Epithelial cell of esophagus (primary cell): ENCODE measurements around the gene IGF1R.
A peak's percentile ranks its signal among the peaks of the same experiment; 100 is the strongest.
"Not testable (repeated sequence)": the region's sequence is repeated elsewhere in the genome, so short reads cannot be mapped to it uniquely, and the experiment has no call there.

Source experiments
- DNase-seq: peaks from one replicate; pipeline ENCODE4 v3.0.0; 2010; ENCODE audit warnings: low read depth
- H3K4me3 ChIP-seq: 2 replicates; pipeline ENCODE4 v1.5.1; 2011; ENCODE audit warnings: mild to moderate bottlenecking, low read length, control low read depth
- TF ChIP-seq, protein P1 (sequence below): IDR thresholded peaks from 2 replicates; pipeline ENCODE4 v1.5.1; 2011; ENCODE audit warnings: low read depth, mild to moderate bottlenecking, low read length, control low read depth, inconsistent platforms; ENCODE audit not compliant: insufficient read depth; ENCODE audit errors: missing control alignments

The IGF1R gene

DNA sequence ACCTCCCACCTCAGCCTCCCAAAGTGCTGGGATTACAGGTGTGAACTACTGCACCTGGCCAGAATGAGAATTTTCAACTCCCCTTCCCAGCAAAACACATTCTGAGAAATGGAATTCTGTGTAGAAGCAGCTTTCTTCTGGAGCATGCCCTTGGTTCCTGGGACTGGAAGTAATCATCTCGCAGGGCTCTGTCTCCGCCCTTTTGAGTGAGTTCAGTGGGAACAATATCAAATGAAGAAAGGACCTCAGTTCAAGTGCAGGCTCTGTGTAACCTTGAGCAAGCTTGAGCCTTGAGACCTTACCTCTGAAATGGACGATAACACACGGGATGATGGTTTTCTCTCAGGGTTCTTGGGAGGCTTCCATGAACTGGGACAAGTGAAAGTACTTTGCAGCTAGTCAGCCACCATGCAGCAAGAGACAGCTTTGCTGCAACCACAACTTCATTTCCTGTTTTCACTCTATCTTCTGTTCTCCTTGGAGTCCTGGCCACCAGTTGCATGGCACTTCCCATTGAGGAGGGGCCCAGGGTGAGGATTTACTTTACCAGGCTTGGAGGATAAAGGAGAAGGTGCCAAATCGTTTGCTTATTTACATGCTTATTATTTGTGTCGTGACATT lies 35.7 kb upstream of the IGF1R start:
- no peak overlapping the region for H3K4me3 ChIP-seq
- DNase-seq, result no peak
- TF ChIP-seq, protein P1, sequence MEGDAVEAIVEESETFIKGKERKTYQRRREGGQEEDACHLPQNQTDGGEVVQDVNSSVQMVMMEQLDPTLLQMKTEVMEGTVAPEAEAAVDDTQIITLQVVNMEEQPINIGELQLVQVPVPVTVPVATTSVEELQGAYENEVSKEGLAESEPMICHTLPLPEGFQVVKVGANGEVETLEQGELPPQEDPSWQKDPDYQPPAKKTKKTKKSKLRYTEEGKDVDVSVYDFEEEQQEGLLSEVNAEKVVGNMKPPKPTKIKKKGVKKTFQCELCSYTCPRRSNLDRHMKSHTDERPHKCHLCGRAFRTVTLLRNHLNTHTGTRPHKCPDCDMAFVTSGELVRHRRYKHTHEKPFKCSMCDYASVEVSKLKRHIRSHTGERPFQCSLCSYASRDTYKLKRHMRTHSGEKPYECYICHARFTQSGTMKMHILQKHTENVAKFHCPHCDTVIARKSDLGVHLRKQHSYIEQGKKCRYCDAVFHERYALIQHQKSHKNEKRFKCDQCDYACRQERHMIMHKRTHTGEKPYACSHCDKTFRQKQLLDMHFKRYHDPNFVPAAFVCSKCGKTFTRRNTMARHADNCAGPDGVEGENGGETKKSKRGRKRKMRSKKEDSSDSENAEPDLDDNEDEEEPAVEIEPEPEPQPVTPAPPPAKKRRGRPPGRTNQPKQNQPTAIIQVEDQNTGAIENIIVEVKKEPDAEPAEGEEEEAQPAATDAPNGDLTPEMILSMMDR, result no peak

DNA sequence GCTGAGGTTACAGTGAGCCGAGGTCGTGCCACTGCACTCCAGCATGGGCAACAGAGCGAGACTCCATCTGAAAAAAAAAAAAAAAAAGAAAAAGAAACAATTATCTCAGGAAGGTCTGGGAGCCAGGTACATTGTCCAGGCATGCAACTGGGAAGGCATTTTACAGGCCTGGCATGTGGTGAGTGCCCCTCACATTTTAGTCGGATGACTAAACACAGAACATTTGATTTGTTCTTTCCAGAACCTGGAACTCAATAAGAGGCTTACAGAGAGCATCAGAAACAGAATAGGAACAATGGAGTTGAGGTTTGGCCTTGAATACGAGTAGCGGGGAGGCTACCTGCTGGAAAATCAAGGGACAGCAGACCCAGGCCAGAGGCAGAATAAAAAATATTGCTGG lies 33.7 kb upstream of the IGF1R start:
- TF ChIP-seq, protein P1, result no peak
- no peak overlapping the region for H3K4me3 ChIP-seq
- DNase-seq, result peak; percentile 88

DNA sequence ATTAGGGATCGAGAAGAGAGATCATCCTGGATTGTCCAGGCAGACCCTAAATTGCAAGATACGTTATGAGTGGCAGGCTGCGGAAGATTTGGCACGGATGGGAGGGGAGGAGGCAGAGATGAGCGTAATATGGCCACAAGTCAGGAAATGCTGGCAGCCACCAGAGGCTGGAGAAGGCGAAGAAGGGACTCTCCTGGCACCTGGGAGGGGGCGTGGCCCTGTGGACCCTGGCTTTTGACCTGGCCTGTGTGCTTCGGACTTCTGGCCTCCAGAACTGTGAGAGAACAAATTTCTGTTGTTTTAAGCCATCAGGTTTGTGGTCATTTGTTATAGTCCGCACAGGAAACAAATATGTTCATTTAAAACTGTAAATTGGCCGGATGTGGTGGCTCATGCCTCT lies 31.9 kb upstream of the IGF1R start:
- TF ChIP-seq, protein P1, result no peak
- no peak for DNase-seq
- H3K4me3 ChIP-seq, result no peak overlapping the region

DNA sequence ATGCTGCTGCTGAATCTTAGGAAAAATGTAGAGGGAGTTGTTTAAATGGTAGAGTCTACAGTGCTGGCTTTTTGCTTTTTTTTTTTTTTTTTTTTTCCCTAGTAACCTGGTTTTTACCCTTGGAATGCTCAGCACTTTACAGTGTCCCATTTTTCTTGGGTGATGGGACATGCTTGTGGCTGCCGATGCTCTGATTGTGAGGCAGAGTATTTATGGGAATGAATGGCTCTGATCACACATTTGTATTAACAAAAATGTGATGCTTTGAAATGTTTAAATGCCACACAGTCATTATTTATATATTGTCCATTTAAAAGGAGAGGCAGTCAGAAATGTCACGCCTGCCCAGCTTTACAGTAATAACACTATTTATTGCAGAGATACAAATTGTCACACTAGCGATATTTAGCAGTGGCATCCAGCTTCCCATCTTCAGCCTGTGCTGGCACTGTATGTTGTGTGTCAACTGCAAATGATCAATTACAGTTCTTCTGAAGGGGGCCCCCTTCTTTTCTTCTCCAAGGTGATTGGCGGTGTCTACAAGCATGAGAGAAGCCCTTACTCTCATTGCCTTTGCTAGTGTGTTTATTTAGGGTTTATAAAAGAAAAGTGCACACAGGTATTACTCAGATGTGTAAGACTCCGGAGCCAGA lies 30.9 kb upstream of the IGF1R start:
- TF ChIP-seq, protein P1, result no peak
- no peak for DNase-seq
- H3K4me3 ChIP-seq, result no peak overlapping the region

DNA sequence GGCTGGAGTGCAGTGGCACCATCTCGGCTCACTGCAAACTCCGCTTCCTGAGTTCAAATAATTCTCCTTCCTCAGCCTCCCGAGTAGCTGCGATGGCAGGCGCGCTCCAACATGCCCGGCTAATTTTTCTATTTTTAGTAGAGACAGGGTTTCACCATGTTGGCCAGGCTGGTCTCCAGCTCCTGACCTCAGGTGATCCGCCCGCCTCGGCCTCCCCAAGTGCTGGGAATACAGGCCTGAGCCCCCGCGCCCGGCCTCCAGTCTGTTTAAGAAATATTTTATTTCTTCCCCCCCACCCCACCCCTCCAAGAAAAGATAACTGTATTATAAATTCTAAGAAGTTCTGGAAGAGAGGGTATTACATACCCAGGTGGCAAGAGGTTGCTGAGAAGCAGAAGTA lies 29.8 kb upstream of the IGF1R start:
- not testable (repeated sequence) for DNase-seq, H3K4me3 ChIP-seq

DNA sequence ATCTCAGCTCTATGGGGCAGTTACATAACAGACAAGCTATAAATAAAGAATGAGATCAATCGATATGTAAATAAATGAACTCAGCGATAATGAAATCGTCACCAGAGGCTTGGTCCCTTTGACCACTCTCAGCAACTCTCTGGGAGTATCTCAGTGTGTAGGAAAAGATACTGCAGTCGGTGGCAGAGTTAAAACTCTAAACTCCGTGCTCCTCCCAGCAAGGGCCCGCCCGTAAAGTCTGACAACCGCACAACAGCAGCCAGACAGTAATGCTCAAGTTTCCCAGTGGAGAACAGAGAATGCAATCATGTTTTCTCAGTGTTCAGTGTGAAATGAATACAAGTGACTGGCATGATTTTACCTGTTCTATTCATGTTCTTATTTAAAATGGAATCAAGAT lies 28.3 kb upstream of the IGF1R start:
- TF ChIP-seq, protein P1, result no peak
- DNase-seq, result no peak
- H3K4me3 ChIP-seq, result no peak overlapping the region

DNA sequence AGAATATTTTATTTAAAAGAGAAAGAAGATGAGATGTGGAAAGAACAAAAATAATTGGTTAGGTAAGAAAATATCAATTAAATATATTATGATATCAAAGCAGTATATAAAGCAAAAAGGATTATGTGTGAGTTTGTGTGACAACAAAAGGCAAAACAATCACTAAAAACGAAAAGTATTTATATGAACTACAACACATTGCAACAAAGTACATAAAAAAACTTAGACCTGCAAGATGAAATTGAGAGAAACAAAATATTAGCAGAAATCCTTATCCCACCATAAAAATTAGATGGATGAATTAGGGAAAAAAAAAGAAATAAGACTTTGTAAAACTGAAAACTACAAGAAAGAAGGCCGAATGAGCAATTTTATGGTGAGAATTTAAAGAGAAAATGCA lies 27.3 kb upstream of the IGF1R start:
- DNase-seq, result no peak
- TF ChIP-seq, protein P1, result no peak
- no peak overlapping the region for H3K4me3 ChIP-seq

DNA sequence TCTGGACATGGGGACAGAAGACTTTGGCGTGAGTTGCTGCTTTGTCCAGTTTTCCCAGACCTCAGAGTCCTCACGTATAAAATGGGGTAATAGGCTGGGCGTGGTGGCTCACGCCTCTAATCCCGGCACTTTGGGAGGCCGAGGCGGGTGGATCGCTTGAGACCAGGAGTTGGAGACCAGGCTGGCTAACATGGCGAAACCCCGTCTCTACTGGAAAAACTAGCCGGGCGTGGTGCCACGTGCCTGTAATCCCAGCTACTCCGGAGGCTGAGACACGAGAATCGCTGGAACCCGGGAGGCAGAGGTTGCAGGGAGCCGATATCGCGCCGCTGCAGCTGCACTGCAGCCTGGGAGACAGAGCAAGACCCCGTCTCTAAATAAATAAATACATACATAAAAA lies 22.7 kb upstream of the IGF1R start:
- TF ChIP-seq, protein P1, result no peak
- DNase-seq, result no peak
- no peak overlapping the region for H3K4me3 ChIP-seq
